ENCODE data around the gene ZNF112. TPM values are rescaled to one million over a fixed set of nuclear protein-coding genes. Genes with fewer than 3 reads are reported as not detected.

The ZNF112 gene
- total and polyA plus RNA-seq, 8 donors: 3.2 to 13.1 (median 11.7) TPM

DNA sequence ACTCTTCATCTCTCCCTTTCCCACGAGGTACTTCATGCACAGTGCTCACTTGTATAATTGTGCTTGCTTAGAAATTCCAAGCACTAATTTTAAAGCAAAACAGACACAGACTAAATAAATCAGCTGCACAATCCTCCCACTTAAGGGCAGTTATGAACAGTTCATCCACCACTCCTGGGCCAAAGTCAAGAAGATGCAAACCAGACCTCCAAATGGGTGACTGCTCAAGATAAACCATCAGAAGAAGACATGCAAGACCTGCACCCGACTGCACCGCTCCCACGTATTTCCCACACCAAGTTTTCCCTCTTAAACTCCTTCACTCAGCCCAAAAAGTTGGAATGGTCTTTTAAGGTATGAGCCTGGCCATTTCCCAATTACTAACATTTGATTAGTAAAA is 71.5 kb downstream of the ZNF112 start:
- no peak overlapping the region for H3K4me3 ChIP-seq
- intact Hi-C loops (cut with DNase I): no loop called here
- no peaks in the 10 kb centered on the region for H3K27me3 ChIP-seq
- DNase-seq (no peak), ATAC-seq (no peak)
- no peak overlapping the region for H3K27ac ChIP-seq
- no peaks in the 10 kb centered on the region for H3K4me1 ChIP-seq
- peaks cover 0 to 100% of the 10 kb centered on the region in 2 donors for H3K9me3 ChIP-seq
- H3K36me3 ChIP-seq: peaks cover 3 to 45% of the 10 kb centered on the region in 2 donors
- TF ChIP-seq, protein P1, sequence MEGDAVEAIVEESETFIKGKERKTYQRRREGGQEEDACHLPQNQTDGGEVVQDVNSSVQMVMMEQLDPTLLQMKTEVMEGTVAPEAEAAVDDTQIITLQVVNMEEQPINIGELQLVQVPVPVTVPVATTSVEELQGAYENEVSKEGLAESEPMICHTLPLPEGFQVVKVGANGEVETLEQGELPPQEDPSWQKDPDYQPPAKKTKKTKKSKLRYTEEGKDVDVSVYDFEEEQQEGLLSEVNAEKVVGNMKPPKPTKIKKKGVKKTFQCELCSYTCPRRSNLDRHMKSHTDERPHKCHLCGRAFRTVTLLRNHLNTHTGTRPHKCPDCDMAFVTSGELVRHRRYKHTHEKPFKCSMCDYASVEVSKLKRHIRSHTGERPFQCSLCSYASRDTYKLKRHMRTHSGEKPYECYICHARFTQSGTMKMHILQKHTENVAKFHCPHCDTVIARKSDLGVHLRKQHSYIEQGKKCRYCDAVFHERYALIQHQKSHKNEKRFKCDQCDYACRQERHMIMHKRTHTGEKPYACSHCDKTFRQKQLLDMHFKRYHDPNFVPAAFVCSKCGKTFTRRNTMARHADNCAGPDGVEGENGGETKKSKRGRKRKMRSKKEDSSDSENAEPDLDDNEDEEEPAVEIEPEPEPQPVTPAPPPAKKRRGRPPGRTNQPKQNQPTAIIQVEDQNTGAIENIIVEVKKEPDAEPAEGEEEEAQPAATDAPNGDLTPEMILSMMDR (IDR thresholded peaks at IDR 0.05): no peak

DNA sequence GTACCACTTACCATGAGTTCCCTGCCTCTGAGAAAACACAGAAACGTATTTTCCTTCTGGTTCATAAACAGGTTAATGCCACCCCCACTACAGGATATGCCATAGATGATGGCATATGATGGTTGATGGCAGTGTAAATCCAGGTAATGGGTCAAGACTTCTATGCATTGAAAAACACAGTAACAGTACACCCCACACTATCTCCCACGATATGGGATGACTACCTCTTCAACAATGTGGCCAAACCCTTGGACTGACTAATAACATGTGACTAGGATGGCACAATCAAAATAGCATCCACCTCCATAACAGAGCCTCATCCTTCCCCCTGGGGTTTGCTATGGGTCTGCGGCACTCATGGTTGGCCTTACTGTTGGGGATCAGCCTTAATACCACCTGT is 73.6 kb downstream of the ZNF112 start:
- H3K36me3 ChIP-seq: peaks cover 3 to 23% of the 10 kb centered on the region in 2 donors
- H3K27ac ChIP-seq: no peak overlapping the region
- DNase-seq: no peak
- H3K4me3 ChIP-seq: no peak overlapping the region
- peaks cover 0 to 100% of the 10 kb centered on the region in 2 donors for H3K9me3 ChIP-seq
- no peaks in the 10 kb centered on the region for H3K4me1 ChIP-seq
- intact Hi-C loops (cut with DNase I): no loop called here
- H3K27me3 ChIP-seq: no peaks in the 10 kb centered on the region
- TF ChIP-seq, protein P1 (IDR thresholded peaks at IDR 0.05): no peak
- no peak for ATAC-seq

DNA sequence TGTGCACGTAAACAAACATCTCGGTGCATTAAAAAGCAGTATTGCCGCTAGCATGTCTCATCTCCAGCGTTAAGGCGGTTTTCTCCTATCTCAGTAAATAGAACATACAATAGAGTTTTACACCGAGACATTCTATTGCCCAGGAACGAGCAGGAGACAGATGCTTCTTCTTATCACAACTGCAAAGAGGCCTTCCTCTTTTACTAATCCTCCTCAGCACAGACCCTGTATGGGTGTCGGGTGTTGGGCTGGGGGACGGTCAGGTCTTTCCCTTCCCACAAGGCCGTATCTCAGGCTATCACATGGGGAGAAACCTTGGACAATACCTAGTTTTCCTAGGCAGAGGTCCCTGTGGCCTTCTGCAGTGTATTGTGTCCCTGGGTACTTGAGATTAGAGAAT is 75.6 kb downstream of the ZNF112 start:
- peaks cover 0 to 100% of the 10 kb centered on the region in 2 donors for H3K9me3 ChIP-seq

DNA sequence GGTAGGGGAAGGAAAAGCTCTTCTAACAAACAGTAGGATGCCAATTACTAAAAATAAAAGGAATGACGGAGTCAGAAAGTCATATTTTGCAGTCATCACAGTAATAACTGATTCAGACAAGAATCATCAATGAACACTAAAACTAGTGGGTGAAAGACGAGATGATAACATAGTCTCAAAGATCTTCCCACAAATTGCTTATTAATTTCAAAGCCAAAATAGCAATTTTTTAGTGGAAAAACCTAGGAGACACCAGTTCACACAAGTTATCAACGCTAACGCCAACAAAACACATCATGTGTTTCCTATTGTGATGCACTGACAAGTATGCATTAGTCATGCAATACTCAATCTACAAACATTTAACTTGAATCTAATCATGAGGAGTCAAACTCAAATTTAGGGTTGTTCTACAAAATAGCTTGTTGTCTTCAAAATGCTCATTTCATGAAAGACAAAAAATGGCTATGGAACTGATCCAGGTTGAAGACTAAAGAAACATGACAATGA is 78.2 kb downstream of the ZNF112 start:
- intact Hi-C loops (cut with DNase I): no loop called here
- TF ChIP-seq, protein P1 (IDR thresholded peaks at IDR 0.05): no peak
- no peak overlapping the region for H3K4me3 ChIP-seq
- H3K36me3 ChIP-seq: peaks cover 0 to 28% of the 10 kb centered on the region in 2 donors
- no peaks in the 10 kb centered on the region for H3K27me3 ChIP-seq
- no peak for ATAC-seq
- H3K4me1 ChIP-seq: no peaks in the 10 kb centered on the region
- H3K27ac ChIP-seq: no peak overlapping the region
- peaks cover 0 to 100% of the 10 kb centered on the region in 2 donors for H3K9me3 ChIP-seq
- DNase-seq: no peak

More for the DNA sequence above, 75.6 kb downstream of the ZNF112 start:
- H3K36me3 ChIP-seq: peaks cover 0 to 16% of the 10 kb centered on the region in 2 donors
- H3K4me1 ChIP-seq: no peaks in the 10 kb centered on the region
- H3K27ac ChIP-seq: no peak overlapping the region
- intact Hi-C loops (cut with DNase I): no loop called here
- ATAC-seq (no peak), DNase-seq (no peak)
- H3K4me3 ChIP-seq: no peak overlapping the region
- TF ChIP-seq, protein P1 (IDR thresholded peaks at IDR 0.05): no peak
- H3K27me3 ChIP-seq: no peaks in the 10 kb centered on the region

DNA sequence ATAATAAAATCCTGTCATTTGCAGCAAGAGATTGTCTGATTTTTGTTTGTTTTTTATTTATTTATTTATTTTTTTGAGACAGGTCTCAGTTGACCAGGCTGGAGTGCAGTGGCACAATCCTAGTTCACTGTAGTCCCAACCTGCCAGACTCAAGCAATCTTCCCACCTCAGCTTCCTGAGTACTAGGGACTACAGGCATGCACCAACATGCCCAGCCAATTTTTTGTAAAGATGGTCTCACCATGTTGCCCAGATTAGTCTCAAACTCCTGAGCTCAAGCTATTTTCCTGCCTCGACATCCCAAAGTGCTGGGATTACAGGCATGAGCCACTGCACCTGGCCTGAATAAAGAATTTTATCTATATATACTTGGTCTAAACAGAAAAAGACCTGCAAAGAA is 79.1 kb downstream of the ZNF112 start:
- Histone ChIP-seq H3K27ac (no peak overlapping the region), H3K4me3 (no peak overlapping the region), H3K4me1 (no peaks in the 10 kb centered on the region), H3K9me3 (peaks cover 0 to 100% of the 10 kb centered on the region in 2 donors), H3K27me3 (no peaks in the 10 kb centered on the region), H3K36me3 (peaks cover 0 to 37% of the 10 kb centered on the region in 2 donors)
- ATAC-seq (no peak), DNase-seq (no peak)
- intact Hi-C loops (cut with DNase I): no loop called here
- TF ChIP-seq, protein P1 (IDR thresholded peaks at IDR 0.05): no peak

Other genes starting within 250 kb of the ZNF112 start
- gene ZNF225, start 243.3 kb downstream of the ZNF112 start, total RNA-seq: 1 to 10 TPM; 4.5 to 5.4 TPM
- 10 to 100 TPM; 11.4 to 14.5 (median 11.6) TPM for gene ZNF225, start 243.3 kb downstream of the ZNF112 start, polyA plus RNA-seq (ENCODE audit: insufficient read length in 6 of 6)
- 10 to 100 TPM; 11.2 to 13.0 TPM for gene ZNF234, start 215.1 kb downstream of the ZNF112 start, total RNA-seq
- 10 to 100 TPM; 16.1 to 22.2 (median 20.9) TPM for gene ZNF234, start 215.1 kb downstream of the ZNF112 start, polyA plus RNA-seq (ENCODE audit: insufficient read length in 6 of 6)
- gene ZNF226, start 191.6 kb downstream of the ZNF112 start, total RNA-seq: 10 to 100 TPM; 14.5 to 20.6 TPM
- gene ZNF226, start 191.6 kb downstream of the ZNF112 start, polyA plus RNA-seq (ENCODE audit: insufficient read length in 6 of 6): 10 to 100 TPM; 25.3 to 37.7 (median 27.8) TPM
- 10 to 100 TPM; 13.3 to 13.8 TPM for gene ZNF227, start 144.1 kb downstream of the ZNF112 start, total RNA-seq
- gene ZNF227, start 144.1 kb downstream of the ZNF112 start, polyA plus RNA-seq (ENCODE audit: insufficient read length in 6 of 6): 10 to 100 TPM; 24.8 to 34.9 (median 28.6) TPM
- 1 to 10 TPM in 1 of 2 donors, under 1 TPM in 1; 0.29 to 1.4 TPM for gene ZNF233, start 96.8 kb downstream of the ZNF112 start, total RNA-seq
- gene ZNF233, start 96.8 kb downstream of the ZNF112 start, polyA plus RNA-seq (ENCODE audit: insufficient read length in 6 of 6): 1 to 10 TPM; 6.0 to 8.3 (median 7.1) TPM
- 1 to 10 TPM; 5.2 to 5.8 TPM for gene ZNF235, start 51.7 kb downstream of the ZNF112 start, total RNA-seq
- gene ZNF235, start 51.7 kb downstream of the ZNF112 start, polyA plus RNA-seq (ENCODE audit: insufficient read length in 6 of 6): 10 to 100 TPM; 11.9 to 15.1 (median 14.4) TPM
- 1 to 10 TPM; 1.2 to 2.1 TPM for gene ZNF285, start 44.9 kb upstream of the ZNF112 start, total RNA-seq
- 10 to 100 TPM; 10.4 to 15.3 (median 12.4) TPM for gene ZNF285, start 44.9 kb upstream of the ZNF112 start, polyA plus RNA-seq (ENCODE audit: insufficient read length in 6 of 6)
- gene ZNF229, start 91.8 kb upstream of the ZNF112 start, total RNA-seq: 1 to 10 TPM; 3.8 to 4.5 TPM
- 10 to 100 TPM; 11.4 to 15.4 (median 13.0) TPM for gene ZNF229, start 91.8 kb upstream of the ZNF112 start, polyA plus RNA-seq (ENCODE audit: insufficient read length in 6 of 6)
- gene ZNF180, start 143.8 kb upstream of the ZNF112 start, total RNA-seq: 1 to 10 TPM; 6.0 to 7.7 TPM
- 10 to 100 TPM; 14.5 to 16.6 (median 15.8) TPM for gene ZNF180, start 143.8 kb upstream of the ZNF112 start, polyA plus RNA-seq (ENCODE audit: insufficient read length in 6 of 6)
- gene CEACAM20, start 173.0 kb upstream of the ZNF112 start, total RNA-seq: not detected
- gene CEACAM20, start 173.0 kb upstream of the ZNF112 start, polyA plus RNA-seq (ENCODE audit: insufficient read length in 6 of 6): not detected